Loucy (cell line): ENCODE data around the gene ALK.

Source experiments
- CTCF ChIP-seq: fragments of 200-600 bp; sonication (generic); conservative IDR thresholded peaks from 2 replicates; pipeline ENCODE4 v1.5.1; 2014; ENCODE audit warnings: mild to moderate bottlenecking, antibody characterized with exemption, low read length
- EZH2phosphoT487 ChIP-seq: fragments of 200-600 bp; IDR thresholded peaks from 2 replicates; pipeline ENCODE4 v1.6.1; 2018; ENCODE audit warnings: antibody characterized with exemption, mild to moderate bottlenecking, moderate library complexity, borderline replicate concordance

- no peak for TF ChIP-seq CTCF
- TF ChIP-seq EZH2phosphoT487: no peak
These were observed 546.6 kb downstream of the ALK start for GRCh38 chr2:29374823-29375222.
